Activated T-cell treated with anti-CD3 and anti-CD28 coated beads, Interleukin-2, amount 50 U/mL, for 48 hours (primary cell): ENCODE results near the gene ZNF280D.
"Not testable (repeated sequence)": the region's sequence is repeated elsewhere in the genome, so short reads cannot be mapped to it uniquely, and the experiment has no call there.

Experiments used
- DNase-seq, 2 experiments: peaks; one replicate each; pipeline ENCODE4 v3.0.0-alpha.2; 2020

Gene ZNF280D

GRCh38 chr15:56733136-56734012, at the start of gene ZNF280D:
Gene ZNF280D (minus strand): TSS chr15:56733509. CDS start chr15:56707109, 26,400 bp downstream.
- peak; percentile 82 to 85 for DNase-seq

- DNase-seq = no peak
These were observed 49.0 kb upstream of the ZNF280D start for GRCh38 chr15:56782306-56782705.

GRCh38 chr15:56781666-56782065, 48.4 kb upstream of the ZNF280D start:
- no peak for DNase-seq

GRCh38 chr15:56780102-56780725, 46.9 kb upstream of the ZNF280D start:
- DNase-seq = peak; percentile 32 to 37

GRCh38 chr15:56779449-56779848, 46.1 kb upstream of the ZNF280D start:
- not testable (repeated sequence) for DNase-seq

- DNase-seq = no peak
These were observed 45.5 kb upstream of the ZNF280D start for GRCh38 chr15:56778761-56779160.

- no peak for DNase-seq
These were observed 43.5 kb upstream of the ZNF280D start for GRCh38 chr15:56776839-56777238.

GRCh38 chr15:56775641-56776040, 42.3 kb upstream of the ZNF280D start:
- no peak for DNase-seq

GRCh38 chr15:56774356-56774755, 41.0 kb upstream of the ZNF280D start:
- no peak for DNase-seq

- DNase-seq = no peak
These were observed 39.7 kb upstream of the ZNF280D start for GRCh38 chr15:56772868-56773639.

GRCh38 chr15:56770173-56770572, 36.9 kb upstream of the ZNF280D start:
- DNase-seq = no peak

- no peak for DNase-seq
These were observed 34.0 kb upstream of the ZNF280D start for GRCh38 chr15:56767315-56767714.

GRCh38 chr15:56765251-56765650, 31.9 kb upstream of the ZNF280D start:
- no peak for DNase-seq

- DNase-seq = no peak
These were observed 30.0 kb upstream of the ZNF280D start for GRCh38 chr15:56763141-56763895.

GRCh38 chr15:56760186-56760585, 26.9 kb upstream of the ZNF280D start:
- no peak for DNase-seq

GRCh38 chr15:56759450-56759845, 26.1 kb upstream of the ZNF280D start:
- no peak for DNase-seq

- no peak for DNase-seq
These were observed 25.6 kb upstream of the ZNF280D start for GRCh38 chr15:56758770-56759449.

GRCh38 chr15:56757875-56758274, 24.6 kb upstream of the ZNF280D start:
- no peak for DNase-seq

GRCh38 chr15:56754772-56755370, 21.6 kb upstream of the ZNF280D start:
- DNase-seq = no peak

- no peak for DNase-seq
These were observed 19.7 kb upstream of the ZNF280D start for GRCh38 chr15:56752986-56753385.

- no peak for DNase-seq
These were observed 16.7 kb upstream of the ZNF280D start for GRCh38 chr15:56749982-56750381.
